HepG2 (cell line): ENCODE data around the gene ZBTB37. TPM values are rescaled to one million over a fixed set of nuclear protein-coding genes. Genes with fewer than 3 reads are reported as not detected.

ENCODE experiments used
- ATAC-seq: fragments of 200-7000 bp; cut with Tn5 transposase; 3 replicates; pipeline ENCODE4 v1.9.1; 2020; ENCODE audit warnings: mild to moderate bottlenecking, moderate library complexity
- BruUV-seq: library from RNA; stranded (reverse); fragments of 400-500 nt; replicated peaks from 2 replicates; lab custom pipeline; 2021; lab: Mats Ljungman, UMichigan
- CTCF ChIA-PET: fragments of 300-600 bp; formaldehyde crosslinking; extraction: SDS; loops from one replicate; lab custom pipeline; 2021; ENCODE audit warnings: low total read pairs, inconsistent platforms, low intra/inter-chr PET ratio; lab: Yijun Ruan, JAX
- POLR2A ChIA-PET: fragments of 350-600 bp; sonication (Branson Sonifier 250); formaldehyde crosslinking; loops from one replicate; lab custom pipeline; 2020; ENCODE audit warnings: antibody characterized with exemption, inconsistent platforms; lab: Yijun Ruan, JAX
- DNase-seq: peaks from one replicate; pipeline ENCODE4 v3.0.0-alpha.2; 2015; ENCODE audit warnings: low spot score
- FAIRE-seq: peaks from 3 replicates; lab custom pipeline; 2011; peaks lifted over from hg19 to GRCh38; lab: Jason Lieb, UNC
- H2AFZ ChIP-seq: one replicate; pipeline ENCODE4 v1.6.1; 2011; ENCODE audit warnings: low read length, inconsistent platforms
- H3K27ac ChIP-seq: fragments of 300-600 bp; 3 replicates; pipeline ENCODE4 v1.8.0; 2011; ENCODE audit warnings: mixed run types, mild to moderate bottlenecking, mixed read lengths, low read length, inconsistent platforms; ENCODE audit not compliant: insufficient read depth; ENCODE audit errors: extremely low read length
- H3K27me3 ChIP-seq, 2 experiments: fragments of 200-600 bp in 1 of 2; 2 replicates in 1 of 2; 3 replicates in 1 of 2; pipeline versions ENCODE4 v1.6.0 to v1.8.0; 2011; ENCODE audit warnings: low read length in 2 of 2, mild to moderate bottlenecking in 2 of 2, moderate library complexity in 2 of 2, inconsistent platforms in 1 of 2; ENCODE audit not compliant: insufficient read depth in 2 of 2, control insufficient read depth in 1 of 2
- H3K36me3 ChIP-seq, 2 experiments: fragments of 200-600 bp in 1 of 2; replicated peaks in 1 of 2; 2 replicates in 1 of 2; 3 replicates in 1 of 2; pipeline versions ENCODE4 v1.5.1 to v1.8.0; 2011; ENCODE audit warnings: low read length in 2 of 2, inconsistent platforms in 1 of 2; ENCODE audit not compliant: insufficient read depth in 2 of 2, control insufficient read depth in 1 of 2
- H3K4me1 ChIP-seq: 2 replicates; pipeline ENCODE4 v1.5.1; 2012; ENCODE audit warnings: low read length, inconsistent platforms; ENCODE audit not compliant: insufficient read depth
- H3K4me2 ChIP-seq: 2 replicates; pipeline ENCODE4 v1.6.0; 2011; ENCODE audit warnings: low read depth, low read length, inconsistent platforms
- H3K4me3 ChIP-seq, 3 experiments: fragments of 200-600 bp in 1 of 3; sonication (generic), shearing (Covaris generic) in 1 of 3; replicated peaks in 1 of 3; 2 replicates each; pipeline ENCODE4 v1.5.1; 2011 to 2016; ENCODE audit warnings: low read length in 3 of 3, inconsistent platforms in 2 of 3, low read depth in 2 of 3, mild to moderate bottlenecking in 2 of 3, control low read depth in 1 of 3, mixed read lengths in 1 of 3; ENCODE audit not compliant: insufficient read depth in 1 of 3
- H3K79me2 ChIP-seq: one replicate; pipeline ENCODE4 v1.6.1; 2011; ENCODE audit warnings: low read length, inconsistent platforms; ENCODE audit not compliant: insufficient read depth
- H3K9ac ChIP-seq: 2 replicates; pipeline ENCODE4 v1.6.0; 2011; ENCODE audit warnings: mild to moderate bottlenecking, low read depth, low read length, inconsistent platforms; ENCODE audit not compliant: insufficient read depth
- H3K9me3 ChIP-seq: 2 replicates; pipeline ENCODE4 v1.5.1; 2012; ENCODE audit warnings: mild to moderate bottlenecking, low read length
- H4K20me1 ChIP-seq: 2 replicates; pipeline ENCODE4 v1.6.0; 2011; ENCODE audit warnings: inconsistent platforms, mild to moderate bottlenecking, low read length, moderate library complexity; ENCODE audit not compliant: insufficient read depth
- CREM ChIP-seq, 2 experiments: sonication (generic) in 1 of 2; formaldehyde crosslinking in 1 of 2; IDR thresholded peaks; 2 replicates each; pipeline versions ENCODE4 v1.4.0 to v1.6.1; 2016 to 2020; ENCODE audit warnings: antibody characterized with exemption in 1 of 2, mild to moderate bottlenecking in 1 of 2, missing genetic modification reagents in 1 of 2
- PHF5A ChIP-seq: IDR thresholded peaks from one replicate; pipeline ENCODE4 v1.6.1; 2018; ENCODE audit warnings: low read depth, missing genetic modification reagents; ENCODE audit not compliant: unreplicated experiment
- SIN3B ChIP-seq: fragments of 150-350 bp; IDR thresholded peaks from 2 replicates; pipeline ENCODE4 v1.6.1; 2014; ENCODE audit warnings: low read length
- SOX13 ChIP-seq, 3 experiments: fragments of 450-650 bp in 1 of 3; sonication (generic) in 1 of 3; formaldehyde crosslinking in 1 of 3; IDR thresholded peaks in 2 of 3; conservative IDR thresholded peaks in 1 of 3; 2 replicates each; pipeline versions ENCODE4 v1.5.0 to v1.6.1; 2016 to 2020; ENCODE audit warnings: antibody characterized with exemption in 1 of 3, mild to moderate bottlenecking in 1 of 3, missing compliant biosample characterization in 1 of 3, missing genetic modification reagents in 1 of 3, moderate library complexity in 1 of 3
- TSC22D2 ChIP-seq: sonication (generic); formaldehyde crosslinking; IDR thresholded peaks from 2 replicates; pipeline ENCODE4 v1.5.1; 2020; ENCODE audit warnings: missing genetic modification reagents, mild to moderate bottlenecking, borderline replicate concordance
- ZNF121 ChIP-seq: sonication (generic); formaldehyde crosslinking; IDR thresholded peaks from 2 replicates; pipeline ENCODE4 v1.5.0; 2020; ENCODE audit warnings: mild to moderate bottlenecking, missing genetic modification reagents
- ZNF343 ChIP-seq: sonication (generic); formaldehyde crosslinking; IDR thresholded peaks from 2 replicates; pipeline ENCODE4 v1.4.0; 2020; ENCODE audit warnings: mild to moderate bottlenecking, missing genetic modification reagents
- ZNF589 ChIP-seq: sonication (generic); formaldehyde crosslinking; conservative IDR thresholded peaks from 2 replicates; pipeline ENCODE4 v1.8.0; 2022; ENCODE audit warnings: mild to moderate bottlenecking, moderate library complexity, missing genetic modification reagents
- ZNF749 ChIP-seq: sonication (generic); formaldehyde crosslinking; IDR thresholded peaks from 2 replicates; pipeline ENCODE4 v1.8.0; 2022; ENCODE audit warnings: mild to moderate bottlenecking, missing genetic modification reagents, moderate library complexity, borderline replicate concordance
- WGBS: methylation state at CpG from one replicate; pipeline ENCODE4 v1.1.6; 2017; ENCODE audit warnings: low lambda C conversion rate; 5-methylcytosine and 5-hydroxymethylcytosine counted together
- in situ Hi-C: cut with HindIII; loops from 2 replicates; pipeline ENCODE4 v1.10.0; 2017; ENCODE audit warnings: low pct_unique_long_range_greater_than_20kb; ENCODE audit not compliant: extremely low pct_ligation_motif_present
- intact Hi-C: fragments of 100-400 bp; cut with micrococcal nuclease; formaldehyde crosslinking; loops from one replicate; pipeline ENCODE4 v1.10.0; 2022; ENCODE audit not compliant: unreplicated experiment
- polyA plus RNA-seq, 8 experiments: library from polyadenylated mRNA; depleted of rRNA in 3 of 8; stranded (reverse) in 7 of 8; unstranded in 1 of 8; fragments of >200 nt; fragmentation: Illumina TruSeq in 4 of 8; extraction: Trizol in 4 of 8; gene quantifications; 2 replicates each; pipeline versions ENCODE4 v1.2.1 to v1.2.3, GENCODE V29; 2011 to 2016; ENCODE audit warnings: low read depth in 4 of 8, missing spikeins in 1 of 8, mixed read lengths in 1 of 8; ENCODE audit not compliant: insufficient read depth in 1 of 8
- total RNA-seq, 5 experiments: library from RNA; depleted of rRNA; stranded (reverse); fragments of >200 nt; fragmentation: Illumina TruSeq; extraction: Trizol; gene quantifications; 2 replicates each; pipeline ENCODE4 v1.2.3, GENCODE V29; 2016; ENCODE audit warnings: low read depth in 1 of 5
- TF ChIP-seq, protein P1 (sequence below): sonication (generic); formaldehyde crosslinking; IDR thresholded peaks from 2 replicates; pipeline ENCODE4 v1.5.0; 2020; ENCODE audit warnings: mild to moderate bottlenecking, missing genetic modification reagents

The ZBTB37 gene
- total and polyA plus RNA-seq, 2 of the 13 experiments (the other 11 are each of a cell fraction or from before 2014, with no cell fraction given): 2.6 to 7.7 TPM

DNA sequence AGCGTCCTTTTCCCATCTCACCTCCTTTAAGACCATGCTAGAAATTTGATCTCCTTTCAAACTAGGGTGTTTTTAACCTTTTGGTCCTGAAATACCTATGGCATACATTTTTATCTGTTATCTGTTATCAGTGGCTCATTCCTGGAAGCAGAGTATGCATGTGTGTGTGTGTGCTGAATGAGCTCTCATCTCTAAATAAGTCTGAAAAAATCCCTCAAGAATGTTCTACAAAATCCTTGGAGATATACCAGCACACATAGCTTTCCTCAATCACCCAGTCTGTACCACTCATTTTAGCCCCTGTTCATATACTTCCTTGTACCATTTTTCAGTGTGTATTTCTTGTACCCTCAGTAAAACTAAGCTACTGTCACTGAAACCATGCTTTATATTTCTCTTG lies 49.7 kb upstream of the ZBTB37 start:
- POLR2A ChIA-PET: no interaction called here
- intact Hi-C loops: no loop called here
- Histone ChIP-seq H3K9me3 (no peaks in the 10 kb centered on the region), H4K20me1 (no peaks in the 10 kb centered on the region), H3K36me3 (no peaks in the 10 kb centered on the region; a peak in 1 of 5 replicates), H3K79me2 (peaks cover 39% of the 10 kb centered on the region), H3K4me3 (no peak overlapping the region), H3K9ac (no peak overlapping the region), H3K4me2 (no peak overlapping the region), H3K27me3 (no peaks in the 10 kb centered on the region; a peak in 1 of 5 replicates), H3K27ac (no peak overlapping the region), H2AFZ (no peak overlapping the region), H3K4me1 (peaks cover 27% of the 10 kb centered on the region)
- no TSS peak for BruUV-seq
- WGBS: 89% methylated on average over 1 of the region's 1 CpG
- FAIRE-seq (no peak), DNase-seq (no peak), ATAC-seq (no peak)
- TF ChIP-seq PHF5A (CRISPR knock-in tag): no peak
- in situ Hi-C loops: no loop called here
- CTCF ChIA-PET: no interaction called here

DNA sequence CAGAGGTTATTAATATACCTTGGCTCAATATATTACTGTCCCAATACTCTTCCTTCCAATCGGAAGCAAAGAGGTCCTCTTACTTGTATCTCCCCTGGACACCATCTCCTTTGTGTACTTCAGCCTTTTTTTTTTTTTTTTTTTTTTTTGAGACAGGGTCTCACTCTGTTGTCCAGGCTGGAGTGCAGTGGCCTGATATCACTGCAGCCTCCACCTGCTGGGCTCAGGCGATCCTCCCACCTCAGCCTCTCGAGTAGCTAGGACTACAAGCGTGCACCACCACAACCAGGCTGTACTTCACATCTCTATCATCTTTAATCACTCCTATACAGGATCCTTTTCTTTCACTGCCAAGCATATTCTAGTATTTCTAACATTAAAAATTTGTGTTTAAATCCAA lies 46.5 kb upstream of the ZBTB37 start:
- ChIA-PET POLR2A (no interaction called here), CTCF (no interaction called here)
- peaks cover 47% of the 10 kb centered on the region for H3K79me2 ChIP-seq
- no peak overlapping the region for H3K4me3 ChIP-seq
- H3K36me3 ChIP-seq: no peaks in the 10 kb centered on the region; a peak in 1 of 5 replicates
- ATAC-seq (no peak), DNase-seq (no peak), FAIRE-seq (no peak)
- TF ChIP-seq ZNF749 (CRISPR knock-in tag): no peak
- TF ChIP-seq, protein P1, sequence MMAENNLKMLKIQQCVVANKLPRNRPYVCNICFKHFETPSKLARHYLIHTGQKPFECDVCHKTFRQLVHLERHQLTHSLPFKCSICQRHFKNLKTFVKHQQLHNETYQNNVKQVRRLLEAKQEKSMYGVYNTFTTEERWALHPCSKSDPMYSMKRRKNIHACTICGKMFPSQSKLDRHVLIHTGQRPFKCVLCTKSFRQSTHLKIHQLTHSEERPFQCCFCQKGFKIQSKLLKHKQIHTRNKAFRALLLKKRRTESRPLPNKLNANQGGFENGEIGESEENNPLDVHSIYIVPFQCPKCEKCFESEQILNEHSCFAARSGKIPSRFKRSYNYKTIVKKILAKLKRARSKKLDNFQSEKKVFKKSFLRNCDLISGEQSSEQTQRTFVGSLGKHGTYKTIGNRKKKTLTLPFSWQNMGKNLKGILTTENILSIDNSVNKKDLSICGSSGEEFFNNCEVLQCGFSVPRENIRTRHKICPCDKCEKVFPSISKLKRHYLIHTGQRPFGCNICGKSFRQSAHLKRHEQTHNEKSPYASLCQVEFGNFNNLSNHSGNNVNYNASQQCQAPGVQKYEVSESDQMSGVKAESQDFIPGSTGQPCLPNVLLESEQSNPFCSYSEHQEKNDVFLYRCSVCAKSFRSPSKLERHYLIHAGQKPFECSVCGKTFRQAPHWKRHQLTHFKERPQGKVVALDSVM: peak; percentile 56
- TF ChIP-seq TSC22D2 (CRISPR knock-in tag): no peak
- TF ChIP-seq ZNF343 (CRISPR knock-in tag): no peak
- no peak for TF ChIP-seq ZNF589 (CRISPR knock-in tag)
- no peak for TF ChIP-seq SOX13 (IDR thresholded peaks at IDR 0.05)
- TF ChIP-seq SOX13 (CRISPR knock-in tag; conservative IDR thresholded peaks at IDR 0.05 in 1 of 2, IDR thresholded peaks at IDR 0.05 in 1 of 2): no peak
- TF ChIP-seq ZNF121 (CRISPR knock-in tag): 0 out of 2 replicates have a peak, but pooled peaks have one; percentile 24
- TF ChIP-seq CREM (IDR thresholded peaks at IDR 0.05): no peak
- TF ChIP-seq CREM (CRISPR knock-in tag; IDR thresholded peaks at IDR 0.05): no peak
- TF ChIP-seq SIN3B: no peak
- H3K27me3 ChIP-seq: no peaks in the 10 kb centered on the region; a peak in 1 of 5 replicates
- no peak overlapping the region for H2AFZ ChIP-seq
- no peak overlapping the region for H3K4me2 ChIP-seq
- H3K9me3 ChIP-seq: no peaks in the 10 kb centered on the region
- no peak overlapping the region for H3K9ac ChIP-seq
- in situ Hi-C loops (loop anchor here (5.0 to 10.0 kb wide), 2 partner anchors 107 to 399 kb away; partner anchors contain the start of gene KLHL20), intact Hi-C loops (loop anchor here (10.0 kb wide), 1 partner anchor 1077 kb away; no protein-coding TSS in a partner anchor)
- BruUV-seq: no TSS peak
- WGBS: 98% methylated on average over 4 of the region's 4 CpGs
- H4K20me1 ChIP-seq: no peaks in the 10 kb centered on the region
- no peak overlapping the region for H3K27ac ChIP-seq
- peaks cover 35% of the 10 kb centered on the region for H3K4me1 ChIP-seq
